HEK293 (cell line): ENCODE measurements around the gene ELAVL1.
A peak's percentile ranks its signal among the peaks of the same experiment; 100 is the strongest.

Source experiments
- CTCF ChIA-PET: fragments of 350-600 bp; formaldehyde crosslinking; extraction: SDS; loops from one replicate; lab custom pipeline; 2021; ENCODE audit warnings: antibody characterized with exemption; lab: Yijun Ruan, JAX
- POLR2A ChIA-PET: fragments of 300-600 bp; formaldehyde crosslinking; extraction: SDS; loops from one replicate; lab custom pipeline; 2020; ENCODE audit warnings: antibody characterized with exemption, inconsistent platforms; lab: Yijun Ruan, JAX
- H3K27ac ChIP-seq: fragments of 200-500 bp; sonication (Bioruptor generic); 2 replicates; pipeline ENCODE4 v1.5.1; 2014; ENCODE audit warnings: low read depth, low read length, control low read depth, inconsistent platforms; ENCODE audit errors: extremely low read depth
- H3K36me3 ChIP-seq, 2 experiments: fragments of 200-500 bp in 1 of 2; sonication (Bioruptor generic) in 1 of 2; 1 replicate in 1 of 2; 2 replicates in 1 of 2; pipeline ENCODE4 v1.5.1; 2014 to 2017; ENCODE audit warnings: inconsistent platforms in 2 of 2, low read length in 2 of 2; ENCODE audit not compliant: control insufficient read depth in 2 of 2, insufficient read depth in 1 of 2
- H3K4me1 ChIP-seq: fragments of 200-500 bp; sonication (Bioruptor generic); 2 replicates; pipeline ENCODE4 v1.5.1; 2014; ENCODE audit warnings: mild to moderate bottlenecking, low read length, inconsistent platforms; ENCODE audit not compliant: control insufficient read depth, insufficient read depth
- H3K4me3 ChIP-seq: 2 replicates; pipeline ENCODE4 v1.5.1; 2011; ENCODE audit warnings: low read depth, mild to moderate bottlenecking, control low read depth, low read length, moderate library complexity
- H3K9me3 ChIP-seq: fragments of 200-500 bp; sonication (Bioruptor generic); 2 replicates; pipeline ENCODE4 v1.5.1; 2014; ENCODE audit warnings: low read depth, low read length, inconsistent platforms; ENCODE audit not compliant: control insufficient read depth, insufficient read depth
- BCL11B ChIP-seq: fragments of 450-650 bp; formaldehyde crosslinking; IDR thresholded peaks from 2 replicates; pipeline ENCODE4 v1.5.1; 2016; ENCODE audit warnings: low read depth, missing biosample characterization, missing genetic modification characterization
- GLIS1 ChIP-seq: fragments of 450-650 bp; formaldehyde crosslinking; IDR thresholded peaks from 2 replicates; pipeline ENCODE4 v1.5.1; 2016; ENCODE audit warnings: missing biosample characterization, missing genetic modification characterization
- HOXA7 ChIP-seq: sonication (generic); formaldehyde crosslinking; IDR thresholded peaks from 2 replicates; pipeline ENCODE4 v1.8.1; 2022; ENCODE audit warnings: missing genetic modification reagents, borderline replicate concordance
- KLF1 ChIP-seq: fragments of 450-650 bp; formaldehyde crosslinking; IDR thresholded peaks from 2 replicates; pipeline ENCODE4 v1.5.1; 2016; ENCODE audit warnings: missing biosample characterization, missing genetic modification characterization
- OVOL3 ChIP-seq: fragments of 450-650 bp; formaldehyde crosslinking; IDR thresholded peaks from 2 replicates; pipeline ENCODE4 v1.5.1; 2016; ENCODE audit warnings: missing biosample characterization, missing genetic modification characterization
- REPIN1 ChIP-seq: fragments of 450-650 bp; formaldehyde crosslinking; IDR thresholded peaks from 2 replicates; pipeline ENCODE4 v1.5.1; 2017; ENCODE audit warnings: missing biosample characterization, missing genetic modification characterization, low read depth
- SCRT2 ChIP-seq: fragments of 450-650 bp; formaldehyde crosslinking; IDR thresholded peaks from 2 replicates; pipeline ENCODE4 v1.5.1; 2016; ENCODE audit warnings: missing biosample characterization, missing genetic modification characterization
- TCF7L2 ChIP-seq: IDR thresholded peaks from 2 replicates; pipeline ENCODE4 v1.6.1; 2011; ENCODE audit warnings: low read depth, mild to moderate bottlenecking, inconsistent platforms, low read length, moderate library complexity, borderline replicate concordance
- ZNF133 ChIP-seq: fragments of 450-650 bp; formaldehyde crosslinking; IDR thresholded peaks from 2 replicates; pipeline ENCODE4 v1.5.1; 2016; ENCODE audit warnings: missing biosample characterization, missing genetic modification characterization
- ZNF292 ChIP-seq: fragments of 450-650 bp; formaldehyde crosslinking; IDR thresholded peaks from 2 replicates; pipeline ENCODE4 v1.5.1; 2016; ENCODE audit warnings: low read depth, missing biosample characterization, missing genetic modification characterization, borderline replicate concordance
- ZNF391 ChIP-seq: fragments of 450-650 bp; formaldehyde crosslinking; IDR thresholded peaks from 2 replicates; pipeline ENCODE4 v1.5.1; 2016; ENCODE audit warnings: low read depth, missing biosample characterization, missing genetic modification characterization, borderline replicate concordance
- ZNF549 ChIP-seq: fragments of 450-650 bp; IDR thresholded peaks from 2 replicates; pipeline ENCODE4 v1.5.1; 2018; ENCODE audit warnings: missing biosample characterization, missing genetic modification characterization, mild to moderate bottlenecking, inconsistent platforms, moderate library complexity
- ZNF555 ChIP-seq: fragments of 450-650 bp; formaldehyde crosslinking; conservative IDR thresholded peaks from 2 replicates; pipeline ENCODE4 v1.5.1; 2017; ENCODE audit warnings: missing biosample characterization, mild to moderate bottlenecking, missing genetic modification characterization, inconsistent platforms
- ZNF660 ChIP-seq: fragments of 450-650 bp; IDR thresholded peaks from 2 replicates; pipeline ENCODE4 v1.5.1; 2018; ENCODE audit warnings: missing biosample characterization, mild to moderate bottlenecking, missing genetic modification characterization
- ZNF776 ChIP-seq: fragments of 450-650 bp; formaldehyde crosslinking; IDR thresholded peaks from 2 replicates; pipeline ENCODE4 v1.5.0; 2017; ENCODE audit warnings: missing biosample characterization, missing genetic modification characterization, borderline replicate concordance
- ZNF830 ChIP-seq: fragments of 450-650 bp; IDR thresholded peaks from 2 replicates; pipeline ENCODE4 v1.5.0; 2018; ENCODE audit warnings: missing biosample characterization, missing genetic modification characterization, low read depth, mild to moderate bottlenecking, moderate library complexity
- ZSCAN16 ChIP-seq: fragments of 450-650 bp; formaldehyde crosslinking; IDR thresholded peaks from 2 replicates; pipeline ENCODE4 v1.5.1; 2016; ENCODE audit warnings: missing biosample characterization, missing genetic modification characterization
- TF ChIP-seq, protein P1 (sequence below): fragments of 450-650 bp; formaldehyde crosslinking; IDR thresholded peaks from 2 replicates; pipeline ENCODE4 v1.5.1; 2017; ENCODE audit warnings: missing biosample characterization, mild to moderate bottlenecking, missing genetic modification characterization, moderate library complexity
- TF ChIP-seq, protein P2 (sequence below): fragments of 450-650 bp; formaldehyde crosslinking; IDR thresholded peaks from 2 replicates; pipeline ENCODE4 v1.5.1; 2017; ENCODE audit warnings: missing biosample characterization, missing genetic modification characterization
- TF ChIP-seq, protein P3 (sequence below): fragments of 450-650 bp; formaldehyde crosslinking; IDR thresholded peaks from 2 replicates; pipeline ENCODE4 v1.5.1; 2016; ENCODE audit warnings: missing biosample characterization, missing genetic modification characterization
- TF ChIP-seq, protein P4 (sequence below): fragments of 450-650 bp; formaldehyde crosslinking; IDR thresholded peaks from 2 replicates; pipeline ENCODE4 v1.5.1; 2016; ENCODE audit warnings: missing biosample characterization, missing genetic modification characterization

The ELAVL1 gene

DNA sequence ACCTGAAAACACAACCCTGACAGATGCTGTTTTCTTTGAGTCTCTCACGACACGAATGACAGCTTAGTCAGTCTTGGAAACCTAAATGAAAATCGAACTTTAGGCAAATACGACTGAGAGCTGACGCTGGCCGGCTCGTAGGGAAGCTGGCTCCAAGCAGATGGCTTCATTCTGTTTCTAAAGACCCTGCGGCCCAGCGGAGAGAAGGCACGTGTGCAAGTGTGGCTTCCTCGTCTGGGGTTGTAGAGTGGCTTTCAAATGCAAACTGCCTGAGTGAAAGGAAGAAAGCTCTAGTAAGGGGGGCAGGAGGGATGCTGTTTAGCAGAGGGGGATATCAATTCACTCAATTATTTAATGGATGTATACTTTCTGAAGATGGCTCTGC is 35.9 kb downstream of the ELAVL1 start:
- ChIA-PET CTCF (interaction anchor here (0.7 to 2.7 kb wide), 9 partner anchors 10 to 284 kb away, joined by 3 to 18 read pairs (median 4); partner anchors contain the start of gene TIMM44), POLR2A (no interaction called here)
- H3K27ac ChIP-seq = no peak overlapping the region

DNA sequence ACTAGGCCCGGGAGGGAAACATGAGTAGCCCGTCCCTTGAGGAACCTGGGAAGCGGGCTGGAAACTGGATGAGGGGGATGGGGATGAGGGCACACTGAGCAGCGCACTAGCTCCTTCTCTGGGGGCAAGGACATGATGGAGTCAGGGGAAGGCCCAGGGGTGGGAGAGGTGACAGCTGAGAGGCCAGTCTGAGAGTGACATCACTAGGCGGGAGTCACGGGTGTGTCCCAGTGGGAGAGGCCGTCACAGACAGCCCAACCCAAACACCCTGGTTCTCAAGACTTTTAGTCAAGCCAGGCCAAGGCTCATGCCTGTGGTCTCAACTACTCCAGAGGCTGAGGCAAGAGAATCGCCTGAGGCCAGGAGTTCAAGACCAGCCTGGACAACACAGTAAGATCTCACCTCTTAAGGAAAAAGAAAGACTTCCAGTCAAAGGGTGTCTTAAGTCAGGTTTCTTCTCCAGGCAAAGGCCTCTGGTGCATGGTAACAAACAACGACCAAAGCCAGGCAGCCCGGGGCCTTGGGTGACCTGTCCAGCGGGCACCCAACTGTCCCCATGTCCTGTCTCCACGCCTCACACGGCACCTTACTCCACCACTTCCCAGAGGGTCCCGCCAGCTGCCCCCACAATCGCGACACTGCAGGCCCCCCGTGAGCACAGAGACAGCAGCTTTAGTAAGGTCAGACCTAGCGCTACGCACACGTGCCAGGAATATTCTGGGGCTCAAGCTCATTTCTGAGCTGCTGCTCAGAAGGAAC is 36.5 kb downstream of the ELAVL1 start:
- no peak for TF ChIP-seq TCF7L2
- TF ChIP-seq KLF1 (tag by site-specific recombination) = peak; percentile 95
- H3K4me3 ChIP-seq = no peak overlapping the region
- no peaks in the 10 kb centered on the region for H3K9me3 ChIP-seq
- no peak overlapping the region for H3K27ac ChIP-seq
- H3K36me3 ChIP-seq = peaks cover 46 to 90% of the 10 kb centered on the region in 2 experiments
- CTCF ChIA-PET = interaction anchor here (0.6 to 2.6 kb wide), 6 partner anchors 10 to 285 kb away, joined by 3 to 18 read pairs (median 4); no protein-coding TSS in a partner anchor
- POLR2A ChIA-PET = interaction anchor here (1.6 kb wide), 1 partner anchor 26 kb away, joined by 4 read pairs; the partner anchor contains the start of gene TIMM44
- H3K4me1 ChIP-seq = no peaks in the 10 kb centered on the region

More for the DNA sequence above, 35.9 kb downstream of the ELAVL1 start:
- Histone ChIP-seq H3K36me3 (peaks cover 41 to 90% of the 10 kb centered on the region in 2 experiments), H3K4me1 (no peaks in the 10 kb centered on the region), H3K9me3 (no peaks in the 10 kb centered on the region), H3K4me3 (no peak overlapping the region)
- TF ChIP-seq KLF1 (tag by site-specific recombination) = no peak
- TF ChIP-seq ZSCAN16 (tag by site-specific recombination) = no peak
- no peak for TF ChIP-seq ZNF292
- TF ChIP-seq REPIN1 (tag by site-specific recombination) = no peak
- TF ChIP-seq ZNF660 = no peak
- no peak for TF ChIP-seq ZNF555 (tag by site-specific recombination)
- TF ChIP-seq, protein P1, sequence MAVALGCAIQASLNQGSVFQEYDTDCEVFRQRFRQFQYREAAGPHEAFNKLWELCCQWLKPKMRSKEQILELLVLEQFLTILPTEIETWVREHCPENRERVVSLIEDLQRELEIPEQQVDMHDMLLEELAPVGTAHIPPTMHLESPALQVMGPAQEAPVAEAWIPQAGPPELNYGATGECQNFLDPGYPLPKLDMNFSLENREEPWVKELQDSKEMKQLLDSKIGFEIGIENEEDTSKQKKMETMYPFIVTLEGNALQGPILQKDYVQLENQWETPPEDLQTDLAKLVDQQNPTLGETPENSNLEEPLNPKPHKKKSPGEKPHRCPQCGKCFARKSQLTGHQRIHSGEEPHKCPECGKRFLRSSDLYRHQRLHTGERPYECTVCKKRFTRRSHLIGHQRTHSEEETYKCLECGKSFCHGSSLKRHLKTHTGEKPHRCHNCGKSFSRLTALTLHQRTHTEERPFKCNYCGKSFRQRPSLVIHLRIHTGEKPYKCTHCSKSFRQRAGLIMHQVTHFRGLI = no peak
- TF ChIP-seq, protein P2, sequence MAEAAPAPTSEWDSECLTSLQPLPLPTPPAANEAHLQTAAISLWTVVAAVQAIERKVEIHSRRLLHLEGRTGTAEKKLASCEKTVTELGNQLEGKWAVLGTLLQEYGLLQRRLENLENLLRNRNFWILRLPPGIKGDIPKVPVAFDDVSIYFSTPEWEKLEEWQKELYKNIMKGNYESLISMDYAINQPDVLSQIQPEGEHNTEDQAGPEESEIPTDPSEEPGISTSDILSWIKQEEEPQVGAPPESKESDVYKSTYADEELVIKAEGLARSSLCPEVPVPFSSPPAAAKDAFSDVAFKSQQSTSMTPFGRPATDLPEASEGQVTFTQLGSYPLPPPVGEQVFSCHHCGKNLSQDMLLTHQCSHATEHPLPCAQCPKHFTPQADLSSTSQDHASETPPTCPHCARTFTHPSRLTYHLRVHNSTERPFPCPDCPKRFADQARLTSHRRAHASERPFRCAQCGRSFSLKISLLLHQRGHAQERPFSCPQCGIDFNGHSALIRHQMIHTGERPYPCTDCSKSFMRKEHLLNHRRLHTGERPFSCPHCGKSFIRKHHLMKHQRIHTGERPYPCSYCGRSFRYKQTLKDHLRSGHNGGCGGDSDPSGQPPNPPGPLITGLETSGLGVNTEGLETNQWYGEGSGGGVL = no peak
- TF ChIP-seq OVOL3 (tag by site-specific recombination) = no peak
- TF ChIP-seq HOXA7 (CRISPR knock-in tag) = no peak
- TF ChIP-seq ZNF391 (tag by site-specific recombination) = no peak

DNA sequence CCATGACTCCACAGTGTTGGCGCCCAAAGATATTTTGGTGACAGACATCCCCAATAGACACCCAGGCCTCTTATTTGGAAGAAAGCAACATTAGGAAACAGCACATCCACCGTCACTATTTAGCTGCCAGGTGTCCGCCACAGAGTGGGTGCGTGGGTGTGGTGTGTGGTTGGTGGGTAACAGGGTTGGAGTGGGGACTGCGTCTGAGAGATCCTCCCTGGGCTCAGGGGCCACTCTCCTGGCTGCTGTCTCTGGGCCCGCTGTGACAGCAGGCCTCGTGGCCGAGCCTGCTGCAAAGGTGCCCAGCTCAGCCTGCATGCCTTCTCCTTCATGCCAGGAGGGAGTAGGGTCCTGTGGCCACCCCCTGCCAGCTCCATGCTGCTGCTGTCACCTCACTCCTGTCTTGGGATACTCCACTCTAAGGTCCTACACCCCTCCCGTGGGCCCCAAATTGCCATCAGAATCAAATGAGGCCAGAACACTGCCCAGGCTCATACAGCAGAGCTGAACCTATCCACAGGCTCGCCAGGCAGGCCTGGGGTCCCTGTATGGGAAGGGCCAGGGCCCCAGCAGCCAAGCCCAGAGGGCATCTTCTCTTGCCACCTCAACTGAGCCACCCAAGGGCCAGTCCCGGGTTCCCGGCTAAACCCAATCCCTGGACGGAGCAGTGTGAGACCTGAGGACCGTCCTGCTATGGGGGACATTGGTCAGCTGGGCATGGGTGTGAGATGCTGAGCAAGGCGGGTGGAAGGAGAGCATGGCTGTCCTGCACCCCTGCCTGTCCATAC is 37.2 kb downstream of the ELAVL1 start:
- CTCF ChIA-PET = interaction anchor here (0.6 kb wide), 2 partner anchors 209 to 215 kb away, joined by 3 to 4 read pairs; no protein-coding TSS in a partner anchor
- TF ChIP-seq, protein P3, sequence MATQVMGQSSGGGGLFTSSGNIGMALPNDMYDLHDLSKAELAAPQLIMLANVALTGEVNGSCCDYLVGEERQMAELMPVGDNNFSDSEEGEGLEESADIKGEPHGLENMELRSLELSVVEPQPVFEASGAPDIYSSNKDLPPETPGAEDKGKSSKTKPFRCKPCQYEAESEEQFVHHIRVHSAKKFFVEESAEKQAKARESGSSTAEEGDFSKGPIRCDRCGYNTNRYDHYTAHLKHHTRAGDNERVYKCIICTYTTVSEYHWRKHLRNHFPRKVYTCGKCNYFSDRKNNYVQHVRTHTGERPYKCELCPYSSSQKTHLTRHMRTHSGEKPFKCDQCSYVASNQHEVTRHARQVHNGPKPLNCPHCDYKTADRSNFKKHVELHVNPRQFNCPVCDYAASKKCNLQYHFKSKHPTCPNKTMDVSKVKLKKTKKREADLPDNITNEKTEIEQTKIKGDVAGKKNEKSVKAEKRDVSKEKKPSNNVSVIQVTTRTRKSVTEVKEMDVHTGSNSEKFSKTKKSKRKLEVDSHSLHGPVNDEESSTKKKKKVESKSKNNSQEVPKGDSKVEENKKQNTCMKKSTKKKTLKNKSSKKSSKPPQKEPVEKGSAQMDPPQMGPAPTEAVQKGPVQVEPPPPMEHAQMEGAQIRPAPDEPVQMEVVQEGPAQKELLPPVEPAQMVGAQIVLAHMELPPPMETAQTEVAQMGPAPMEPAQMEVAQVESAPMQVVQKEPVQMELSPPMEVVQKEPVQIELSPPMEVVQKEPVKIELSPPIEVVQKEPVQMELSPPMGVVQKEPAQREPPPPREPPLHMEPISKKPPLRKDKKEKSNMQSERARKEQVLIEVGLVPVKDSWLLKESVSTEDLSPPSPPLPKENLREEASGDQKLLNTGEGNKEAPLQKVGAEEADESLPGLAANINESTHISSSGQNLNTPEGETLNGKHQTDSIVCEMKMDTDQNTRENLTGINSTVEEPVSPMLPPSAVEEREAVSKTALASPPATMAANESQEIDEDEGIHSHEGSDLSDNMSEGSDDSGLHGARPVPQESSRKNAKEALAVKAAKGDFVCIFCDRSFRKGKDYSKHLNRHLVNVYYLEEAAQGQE = no peak
- TF ChIP-seq ZNF549 (tag by site-specific recombination) (no peak), BCL11B (no peak), SCRT2 (tag by site-specific recombination) (no peak), ZNF776 (tag by site-specific recombination) (no peak), GLIS1 (tag by site-specific recombination) (no peak), ZNF133 (tag by site-specific recombination) (no peak), ZNF830 (tag by site-specific recombination) (no peak)
- TF ChIP-seq, protein P4, sequence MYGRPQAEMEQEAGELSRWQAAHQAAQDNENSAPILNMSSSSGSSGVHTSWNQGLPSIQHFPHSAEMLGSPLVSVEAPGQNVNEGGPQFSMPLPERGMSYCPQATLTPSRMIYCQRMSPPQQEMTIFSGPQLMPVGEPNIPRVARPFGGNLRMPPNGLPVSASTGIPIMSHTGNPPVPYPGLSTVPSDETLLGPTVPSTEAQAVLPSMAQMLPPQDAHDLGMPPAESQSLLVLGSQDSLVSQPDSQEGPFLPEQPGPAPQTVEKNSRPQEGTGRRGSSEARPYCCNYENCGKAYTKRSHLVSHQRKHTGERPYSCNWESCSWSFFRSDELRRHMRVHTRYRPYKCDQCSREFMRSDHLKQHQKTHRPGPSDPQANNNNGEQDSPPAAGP (tag by site-specific recombination) = no peak

More for the DNA sequence above, 37.2 kb downstream of the ELAVL1 start:
- POLR2A ChIA-PET = interaction anchor here (1.6 kb wide), 1 partner anchor 25 kb away, joined by 4 read pairs; the partner anchor contains the start of gene TIMM44
- H3K36me3 ChIP-seq = peaks cover 44 to 91% of the 10 kb centered on the region in 2 experiments
- H3K4me1 ChIP-seq = no peaks in the 10 kb centered on the region
- H3K4me3 ChIP-seq = no peak overlapping the region
- no peak overlapping the region for H3K27ac ChIP-seq
- no peaks in the 10 kb centered on the region for H3K9me3 ChIP-seq
